GM18519 (cell line): ENCODE results near the gene MORC4.
"Not testable (repeated sequence)": the region's sequence is repeated elsewhere in the genome, so short reads cannot be mapped to it uniquely, and the experiment has no call there.

Source experiments
- ATAC-seq: cut with Tn5 transposase; IDR thresholded peaks from one replicate; pipeline ENCODE4 v1.9.1; 2021; ENCODE audit warnings: mild to moderate bottlenecking, moderate library complexity; ENCODE audit not compliant: unreplicated experiment, low FRiP score

The MORC4 gene

GRCh38 chrX:107000013-107000515 is at the start of gene MORC4:
TSS of gene MORC4 (minus strand) at chrX:107000212. CDS start at chrX:106999969, 243 bp downstream.
- peak; percentile 78 for ATAC-seq

- ATAC-seq, result no peak
Observed at GRCh38 chrX:107047622-107048021, 47.6 kb upstream of the MORC4 start.

GRCh38 chrX:107029752-107030151 is 29.7 kb upstream of the MORC4 start:
- ATAC-seq, result no peak

GRCh38 chrX:107025545-107025944 is 25.5 kb upstream of the MORC4 start:
- no peak for ATAC-seq

GRCh38 chrX:107014936-107015335 is 14.9 kb upstream of the MORC4 start:
- ATAC-seq, result no peak

- no peak for ATAC-seq
Observed at GRCh38 chrX:107008034-107008433, 8.0 kb upstream of the MORC4 start.

- peak; percentile 29 for ATAC-seq
Observed at GRCh38 chrX:106999002-106999975, 723 bp downstream of the MORC4 start.

- no peak for ATAC-seq
Observed at GRCh38 chrX:106997611-106998010, 2.4 kb downstream of the MORC4 start.

- ATAC-seq, result no peak
Observed at GRCh38 chrX:106995678-106996077, 4.3 kb downstream of the MORC4 start.

- ATAC-seq, result no peak
Observed at GRCh38 chrX:106987488-106987887, 12.5 kb downstream of the MORC4 start.

- no peak for ATAC-seq
Observed at GRCh38 chrX:106980952-106981626, 18.9 kb downstream of the MORC4 start.

GRCh38 chrX:106976416-106976815 is 23.6 kb downstream of the MORC4 start:
- ATAC-seq, result no peak

- ATAC-seq, result no peak
Observed at GRCh38 chrX:106973433-106974149, 26.4 kb downstream of the MORC4 start.

- ATAC-seq, result no peak
Observed at GRCh38 chrX:106972896-106973295, 27.1 kb downstream of the MORC4 start.

- not testable (repeated sequence) for ATAC-seq
Observed at GRCh38 chrX:106966547-106966946, 33.5 kb downstream of the MORC4 start.

- no peak for ATAC-seq
Observed at GRCh38 chrX:106964290-106964689, 35.7 kb downstream of the MORC4 start.

GRCh38 chrX:106963111-106963510 is 36.9 kb downstream of the MORC4 start:
- no peak for ATAC-seq

GRCh38 chrX:106959901-106960300 is 40.1 kb downstream of the MORC4 start:
- ATAC-seq, result no peak

- ATAC-seq, result no peak
Observed at GRCh38 chrX:106957856-106958255, 42.2 kb downstream of the MORC4 start.

GRCh38 chrX:106955004-106955772 is 44.8 kb downstream of the MORC4 start:
- no peak for ATAC-seq
